ENCODE data around the gene PKD1L1. TPM values are rescaled to one million over a fixed set of nuclear protein-coding genes. Genes with fewer than 3 reads are reported as not detected.

The PKD1L1 gene
- total RNA-seq, 1 experiment from 2014 or later: 0.17 TPM

DNA sequence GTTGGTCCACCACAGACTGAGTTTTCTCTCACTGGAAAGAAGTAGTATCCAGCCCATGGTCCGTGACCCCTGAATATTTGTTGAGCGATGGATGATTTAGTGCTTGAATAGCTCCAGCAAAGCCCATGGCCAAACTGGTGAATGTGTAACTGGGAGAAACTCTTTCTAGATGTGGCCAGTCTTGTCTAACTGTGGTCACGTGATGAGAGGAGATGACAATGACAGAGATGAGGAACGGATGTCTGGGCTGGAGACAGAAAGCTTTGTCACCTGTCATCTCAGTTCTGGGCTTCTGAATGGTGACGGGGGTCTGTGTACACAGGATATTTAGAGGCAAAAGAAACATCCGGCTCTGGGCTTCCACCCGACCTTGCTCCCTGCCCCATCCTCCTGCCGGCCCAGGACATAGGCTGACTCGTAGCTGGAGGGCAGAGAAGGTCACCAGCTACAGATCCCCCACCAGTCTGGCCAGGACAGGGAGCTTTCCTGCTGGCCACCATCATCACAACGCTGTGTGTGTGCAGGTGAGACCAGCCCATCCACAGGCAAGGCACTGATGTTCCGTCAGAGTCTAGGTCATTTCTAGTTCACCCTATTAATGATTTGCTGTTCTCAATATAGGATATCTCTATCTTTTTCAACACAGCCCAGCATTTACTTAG lies 213.8 kb downstream of the PKD1L1 start (continued):
- TF ChIP-seq ZBTB33 (IDR thresholded peaks at IDR 0.05; ENCODE audit: extremely low read depth, insufficient replicate concordance, low read length) (no peak), EZH2phosphoT487 (IDR thresholded peaks at IDR 0.05; ENCODE audit: borderline replicate concordance) (no peak), SP1 (IDR thresholded peaks at IDR 0.05; ENCODE audit: low read depth) (no peak), TCF7L2 (IDR thresholded peaks at IDR 0.05; ENCODE audit: borderline replicate concordance, extremely low read depth, insufficient read depth, insufficient read length) (no peak)

GRCh38 chr7:47730142-47730541 lies 218.1 kb downstream of the PKD1L1 start:
- no peak for TF ChIP-seq TCF7L2 (IDR thresholded peaks at IDR 0.05; ENCODE audit: borderline replicate concordance, extremely low read depth, insufficient read depth, insufficient read length)
- TF ChIP-seq ZBTB33 (IDR thresholded peaks at IDR 0.05; ENCODE audit: extremely low read depth, insufficient replicate concordance, low read length): no peak
- no peak for TF ChIP-seq SRF (IDR thresholded peaks at IDR 0.05; ENCODE audit: low read depth)
- TF ChIP-seq FOSL1 (IDR thresholded peaks at IDR 0.05; ENCODE audit: low read depth): no peak
- TF ChIP-seq ATF3 (IDR thresholded peaks at IDR 0.05): no peak
- no peak for TF ChIP-seq CEBPB (IDR thresholded peaks at IDR 0.05; ENCODE audit: low read depth)
- TF ChIP-seq, protein P1, sequence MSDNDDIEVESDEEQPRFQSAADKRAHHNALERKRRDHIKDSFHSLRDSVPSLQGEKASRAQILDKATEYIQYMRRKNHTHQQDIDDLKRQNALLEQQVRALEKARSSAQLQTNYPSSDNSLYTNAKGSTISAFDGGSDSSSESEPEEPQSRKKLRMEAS (IDR thresholded peaks at IDR 0.05): no peak
- TF ChIP-seq EZH2 (IDR thresholded peaks at IDR 0.05): no peak
- no peak for TF ChIP-seq SIN3A (IDR thresholded peaks at IDR 0.05; ENCODE audit: low read depth)
- no peak for TF ChIP-seq POLR2AphosphoS5 (IDR thresholded peaks at IDR 0.05; ENCODE audit: low read depth, low read length)
- TF ChIP-seq, protein P2, sequence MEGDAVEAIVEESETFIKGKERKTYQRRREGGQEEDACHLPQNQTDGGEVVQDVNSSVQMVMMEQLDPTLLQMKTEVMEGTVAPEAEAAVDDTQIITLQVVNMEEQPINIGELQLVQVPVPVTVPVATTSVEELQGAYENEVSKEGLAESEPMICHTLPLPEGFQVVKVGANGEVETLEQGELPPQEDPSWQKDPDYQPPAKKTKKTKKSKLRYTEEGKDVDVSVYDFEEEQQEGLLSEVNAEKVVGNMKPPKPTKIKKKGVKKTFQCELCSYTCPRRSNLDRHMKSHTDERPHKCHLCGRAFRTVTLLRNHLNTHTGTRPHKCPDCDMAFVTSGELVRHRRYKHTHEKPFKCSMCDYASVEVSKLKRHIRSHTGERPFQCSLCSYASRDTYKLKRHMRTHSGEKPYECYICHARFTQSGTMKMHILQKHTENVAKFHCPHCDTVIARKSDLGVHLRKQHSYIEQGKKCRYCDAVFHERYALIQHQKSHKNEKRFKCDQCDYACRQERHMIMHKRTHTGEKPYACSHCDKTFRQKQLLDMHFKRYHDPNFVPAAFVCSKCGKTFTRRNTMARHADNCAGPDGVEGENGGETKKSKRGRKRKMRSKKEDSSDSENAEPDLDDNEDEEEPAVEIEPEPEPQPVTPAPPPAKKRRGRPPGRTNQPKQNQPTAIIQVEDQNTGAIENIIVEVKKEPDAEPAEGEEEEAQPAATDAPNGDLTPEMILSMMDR (IDR thresholded peaks at IDR 0.05 in 2 of 3, conservative IDR thresholded peaks at IDR 0.05 in 1 of 3; ENCODE audit: borderline replicate concordance in 1 of 3, insufficient read depth in 1 of 3, low read depth in 2 of 3, low read length in 2 of 3): no peak
- Histone ChIP-seq H3K9ac (ENCODE audit: low read length) (no peak overlapping the region), H3K4me2 (ENCODE audit: low read length) (no peak overlapping the region), H3K4me3 (replicated peaks in 1 of 2; ENCODE audit: low read depth in 1 of 2, low read length in 2 of 2) (no peak overlapping the region), H3K79me2 (ENCODE audit: insufficient read depth, low read length) (no peaks in the 10 kb centered on the region), H2AFZ (ENCODE audit: low read depth, low read length, poor library complexity, severe bottlenecking) (no peak overlapping the region), H3K27me3 (ENCODE audit: insufficient read depth, low read length) (peaks cover 8% of the 10 kb centered on the region; the same call in 1 of the 2 replicates), H3K27ac (ENCODE audit: low read depth, low read length) (no peak overlapping the region), H3K9me3 (ENCODE audit: control insufficient read depth in 1 of 2, insufficient read depth in 1 of 2, low read depth in 1 of 2, low read length in 2 of 2) (no peaks in the 10 kb centered on the region), H3K4me1 (ENCODE audit: control insufficient read depth in 1 of 2, insufficient read depth in 2 of 2, low read length in 2 of 2) (peaks cover 0 to 1% of the 10 kb centered on the region in 2 experiments; a peak in 2 of 4 replicates), H3K36me3 (ENCODE audit: control insufficient read depth in 1 of 2, insufficient read depth in 2 of 2, low read length in 2 of 2) (no peaks in the 10 kb centered on the region), H4K20me1 (ENCODE audit: insufficient read depth) (no peaks in the 10 kb centered on the region), H3K9me2 (ENCODE audit: insufficient read depth) (no peaks in the 10 kb centered on the region)
- no peak for DNase-seq (ENCODE audit: low read depth, low spot score)
- BruUV-seq (replicated peaks): no TSS peak
- ChIA-PET POLR2A (interaction anchor here (0.6 kb wide), 1 partner anchor 45 kb away, joined by 3 read pairs; no protein-coding TSS in a partner anchor), CTCF (no interaction called here), RAD21 (ENCODE audit: low non-redundant PET in 1 of 2, low total read pairs in 2 of 2, uncharacterized antibody in 2 of 2, unreplicated experiment in 2 of 2) (no interaction called here)
- no peak for ATAC-seq
- intact Hi-C loops (cut with micrococcal nuclease): no loop called here

All from HCT116 (cell line).